GM18951 (cell line): ENCODE data around the gene MYB.

Experiments
- POLR2A ChIP-seq: IDR thresholded peaks from 4 replicates; pipeline ENCODE4 v1.6.1; 2011; ENCODE audit warnings: mild to moderate bottlenecking; ENCODE audit not compliant: insufficient read length, insufficient read depth; ENCODE audit errors: extremely low read depth
- in situ Hi-C: fragments of 300-500 bp; cut with MboI; formaldehyde crosslinking; loops from one replicate; pipeline ENCODE4 v1.12.0; 2022; ENCODE audit warnings: low sequenced_read_pairs, mixed read lengths, inconsistent platforms; ENCODE audit not compliant: unreplicated experiment

MYB gene

GRCh38 chr6:135185483-135185882 lies 4.4 kb downstream of the MYB start:
- in situ Hi-C loops: no loop called here
- TF ChIP-seq POLR2A: no peak

- in situ Hi-C loops: no loop called here
Observed at GRCh38 chr6:135186255-135186654, 5.1 kb downstream of the MYB start.

GRCh38 chr6:135187372-135187771 lies 6.3 kb downstream of the MYB start:
- TF ChIP-seq POLR2A: no peak
- in situ Hi-C loops: no loop called here

More at GRCh38 chr6:135186255-135186654, 5.1 kb downstream of the MYB start:
- no peak for TF ChIP-seq POLR2A

GRCh38 chr6:135188718-135189117 lies 7.6 kb downstream of the MYB start:
- in situ Hi-C loops: no loop called here
- no peak for TF ChIP-seq POLR2A

GRCh38 chr6:135189344-135189743 lies 8.2 kb downstream of the MYB start:
- in situ Hi-C loops: no loop called here
- TF ChIP-seq POLR2A: no peak

- in situ Hi-C loops: no loop called here
- no peak for TF ChIP-seq POLR2A
Observed at GRCh38 chr6:135191508-135192255, 10.6 kb downstream of the MYB start.

- TF ChIP-seq POLR2A: no peak
- in situ Hi-C loops: no loop called here
Observed at GRCh38 chr6:135192256-135193174, 11.4 kb downstream of the MYB start.

- no peak for TF ChIP-seq POLR2A
- in situ Hi-C loops: no loop called here
Observed at GRCh38 chr6:135193221-135193620, 12.1 kb downstream of the MYB start.

- TF ChIP-seq POLR2A: no peak
- in situ Hi-C loops: no loop called here
Observed at GRCh38 chr6:135195041-135195440, 13.9 kb downstream of the MYB start.

GRCh38 chr6:135195522-135195921 lies 14.4 kb downstream of the MYB start:
- TF ChIP-seq POLR2A: no peak
- in situ Hi-C loops: no loop called here

GRCh38 chr6:135196739-135197510 lies 15.8 kb downstream of the MYB start:
- no peak for TF ChIP-seq POLR2A
- in situ Hi-C loops: no loop called here

GRCh38 chr6:135202836-135203235 lies 21.7 kb downstream of the MYB start:
- TF ChIP-seq POLR2A: no peak
- in situ Hi-C loops: no loop called here

GRCh38 chr6:135204951-135205350 lies 23.8 kb downstream of the MYB start:
- TF ChIP-seq POLR2A: no peak
- in situ Hi-C loops: no loop called here

- in situ Hi-C loops: no loop called here
- no peak for TF ChIP-seq POLR2A
Observed at GRCh38 chr6:135209803-135210202, 28.7 kb downstream of the MYB start.
